ENCODE data around the gene TMEM165. TPM values are rescaled to one million over a fixed set of nuclear protein-coding genes. Genes with fewer than 3 reads are reported as not detected.
A peak's percentile ranks its signal among the peaks of the same experiment; 100 is the strongest.

The TMEM165 gene
- total and polyA plus RNA-seq, 9 of the 15 experiments (the other 6 are each of a cell fraction or from before 2014, with no cell fraction given): 21.3 to 145 (median 96.8) TPM

DNA sequence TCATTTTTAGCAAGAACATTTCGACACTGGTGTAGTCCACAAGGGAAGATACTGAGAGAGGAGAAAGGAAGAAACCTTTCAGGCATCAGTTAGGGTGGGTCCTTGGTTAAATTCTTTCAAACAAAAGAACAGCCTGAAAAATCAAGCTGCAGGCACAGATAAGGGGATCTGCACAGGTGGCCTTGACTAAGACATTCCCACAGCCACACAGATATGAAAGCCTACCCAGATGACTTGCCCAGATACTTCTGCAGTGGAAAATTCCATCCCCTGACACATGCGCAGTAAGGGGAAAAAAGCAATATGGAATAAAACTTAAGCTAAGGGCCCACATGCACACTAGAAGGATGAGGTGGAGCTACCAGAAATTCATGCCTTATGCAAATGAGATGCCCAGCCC is 8.9 kb upstream of the TMEM165 start (continued):
- TF ChIP-seq FIP1L1 (IDR thresholded peaks at IDR 0.05; ENCODE audit: low read depth, low read length, poor library complexity, severe bottlenecking) (no peak), ZNF133 (CRISPR knock-in tag; IDR thresholded peaks at IDR 0.05) (no peak), HNRNPL (IDR thresholded peaks at IDR 0.05; ENCODE audit: low read depth, low read length) (no peak), BMI1 (IDR thresholded peaks at IDR 0.05; ENCODE audit: low read length) (no peak), ZBTB8A (IDR thresholded peaks at IDR 0.05; ENCODE audit: partially characterized antibody) (no peak), ILK (tag; IDR thresholded peaks at IDR 0.05; ENCODE audit: borderline replicate concordance, low read depth) (0 out of 2 replicates have a peak, but pooled peaks have one; percentile 44), FOXK1 (CRISPR knock-in tag; IDR thresholded peaks at IDR 0.05; ENCODE audit: borderline replicate concordance) (0 out of 2 replicates have a peak, but pooled peaks have one; percentile 37), SNIP1 (IDR thresholded peaks at IDR 0.05; ENCODE audit: low read depth) (no peak), TAF9B (IDR thresholded peaks at IDR 0.05; ENCODE audit: partially characterized antibody) (peak; percentile 56), PRPF4 (IDR thresholded peaks at IDR 0.05; ENCODE audit: insufficient read depth, low read depth, low read length, poor library complexity, severe bottlenecking) (no peak), CEBPB (tag; IDR thresholded peaks at IDR 0.05) (no peak), CREM (IDR thresholded peaks at IDR 0.05; ENCODE audit: low read depth) (peak; percentile 66), KDM4B (IDR thresholded peaks at IDR 0.05; ENCODE audit: borderline replicate concordance in 2 of 2, low read depth in 1 of 2) (no peak), ESRRB (CRISPR knock-in tag; IDR thresholded peaks at IDR 0.05; ENCODE audit: borderline replicate concordance) (no peak), RBBP5 (IDR thresholded peaks at IDR 0.05; ENCODE audit: borderline replicate concordance, insufficient read depth, low read length, poor library complexity, severe bottlenecking) (no peak), EWSR1 (IDR thresholded peaks at IDR 0.05; ENCODE audit: borderline replicate concordance, low read depth, partially characterized antibody) (no peak)
- TF ChIP-seq, protein P1, sequence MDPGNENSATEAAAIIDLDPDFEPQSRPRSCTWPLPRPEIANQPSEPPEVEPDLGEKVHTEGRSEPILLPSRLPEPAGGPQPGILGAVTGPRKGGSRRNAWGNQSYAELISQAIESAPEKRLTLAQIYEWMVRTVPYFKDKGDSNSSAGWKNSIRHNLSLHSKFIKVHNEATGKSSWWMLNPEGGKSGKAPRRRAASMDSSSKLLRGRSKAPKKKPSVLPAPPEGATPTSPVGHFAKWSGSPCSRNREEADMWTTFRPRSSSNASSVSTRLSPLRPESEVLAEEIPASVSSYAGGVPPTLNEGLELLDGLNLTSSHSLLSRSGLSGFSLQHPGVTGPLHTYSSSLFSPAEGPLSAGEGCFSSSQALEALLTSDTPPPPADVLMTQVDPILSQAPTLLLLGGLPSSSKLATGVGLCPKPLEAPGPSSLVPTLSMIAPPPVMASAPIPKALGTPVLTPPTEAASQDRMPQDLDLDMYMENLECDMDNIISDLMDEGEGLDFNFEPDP (CRISPR knock-in tag; IDR thresholded peaks at IDR 0.05): no peak
- TF ChIP-seq, protein P2, sequence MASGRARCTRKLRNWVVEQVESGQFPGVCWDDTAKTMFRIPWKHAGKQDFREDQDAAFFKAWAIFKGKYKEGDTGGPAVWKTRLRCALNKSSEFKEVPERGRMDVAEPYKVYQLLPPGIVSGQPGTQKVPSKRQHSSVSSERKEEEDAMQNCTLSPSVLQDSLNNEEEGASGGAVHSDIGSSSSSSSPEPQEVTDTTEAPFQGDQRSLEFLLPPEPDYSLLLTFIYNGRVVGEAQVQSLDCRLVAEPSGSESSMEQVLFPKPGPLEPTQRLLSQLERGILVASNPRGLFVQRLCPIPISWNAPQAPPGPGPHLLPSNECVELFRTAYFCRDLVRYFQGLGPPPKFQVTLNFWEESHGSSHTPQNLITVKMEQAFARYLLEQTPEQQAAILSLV (tag; IDR thresholded peaks at IDR 0.05): no peak
- TF ChIP-seq, protein P3, sequence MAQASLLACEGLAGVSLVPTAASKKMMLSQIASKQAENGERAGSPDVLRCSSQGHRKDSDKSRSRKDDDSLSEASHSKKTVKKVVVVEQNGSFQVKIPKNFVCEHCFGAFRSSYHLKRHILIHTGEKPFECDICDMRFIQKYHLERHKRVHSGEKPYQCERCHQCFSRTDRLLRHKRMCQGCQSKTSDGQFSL (CRISPR knock-in tag; IDR thresholded peaks at IDR 0.05): no peak
- TF ChIP-seq, protein P3 (tag; IDR thresholded peaks at IDR 0.05): no peak
- TF ChIP-seq, protein P4, sequence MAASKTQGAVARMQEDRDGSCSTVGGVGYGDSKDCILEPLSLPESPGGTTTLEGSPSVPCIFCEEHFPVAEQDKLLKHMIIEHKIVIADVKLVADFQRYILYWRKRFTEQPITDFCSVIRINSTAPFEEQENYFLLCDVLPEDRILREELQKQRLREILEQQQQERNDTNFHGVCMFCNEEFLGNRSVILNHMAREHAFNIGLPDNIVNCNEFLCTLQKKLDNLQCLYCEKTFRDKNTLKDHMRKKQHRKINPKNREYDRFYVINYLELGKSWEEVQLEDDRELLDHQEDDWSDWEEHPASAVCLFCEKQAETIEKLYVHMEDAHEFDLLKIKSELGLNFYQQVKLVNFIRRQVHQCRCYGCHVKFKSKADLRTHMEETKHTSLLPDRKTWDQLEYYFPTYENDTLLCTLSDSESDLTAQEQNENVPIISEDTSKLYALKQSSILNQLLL (CRISPR knock-in tag; IDR thresholded peaks at IDR 0.05; ENCODE audit: borderline replicate concordance): no peak
- TF ChIP-seq, protein P5, sequence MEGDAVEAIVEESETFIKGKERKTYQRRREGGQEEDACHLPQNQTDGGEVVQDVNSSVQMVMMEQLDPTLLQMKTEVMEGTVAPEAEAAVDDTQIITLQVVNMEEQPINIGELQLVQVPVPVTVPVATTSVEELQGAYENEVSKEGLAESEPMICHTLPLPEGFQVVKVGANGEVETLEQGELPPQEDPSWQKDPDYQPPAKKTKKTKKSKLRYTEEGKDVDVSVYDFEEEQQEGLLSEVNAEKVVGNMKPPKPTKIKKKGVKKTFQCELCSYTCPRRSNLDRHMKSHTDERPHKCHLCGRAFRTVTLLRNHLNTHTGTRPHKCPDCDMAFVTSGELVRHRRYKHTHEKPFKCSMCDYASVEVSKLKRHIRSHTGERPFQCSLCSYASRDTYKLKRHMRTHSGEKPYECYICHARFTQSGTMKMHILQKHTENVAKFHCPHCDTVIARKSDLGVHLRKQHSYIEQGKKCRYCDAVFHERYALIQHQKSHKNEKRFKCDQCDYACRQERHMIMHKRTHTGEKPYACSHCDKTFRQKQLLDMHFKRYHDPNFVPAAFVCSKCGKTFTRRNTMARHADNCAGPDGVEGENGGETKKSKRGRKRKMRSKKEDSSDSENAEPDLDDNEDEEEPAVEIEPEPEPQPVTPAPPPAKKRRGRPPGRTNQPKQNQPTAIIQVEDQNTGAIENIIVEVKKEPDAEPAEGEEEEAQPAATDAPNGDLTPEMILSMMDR (IDR thresholded peaks at IDR 0.05 in 2 of 3, conservative IDR thresholded peaks at IDR 0.05 in 1 of 3; ENCODE audit: insufficient read depth in 2 of 3, low read depth in 1 of 3, low read length in 3 of 3): no peak
